ENCODE data around the gene OR2H1. TPM values are rescaled to one million over a fixed set of nuclear protein-coding genes. Genes with fewer than 3 reads are reported as not detected.

OR2H1 gene
- polyA plus RNA-seq, 1 donor from 2014 or later: not detected

- H4K20me1 ChIP-seq (ENCODE audit: insufficient read depth): no peaks in the 10 kb centered on the region
- H3K9me2 ChIP-seq (ENCODE audit: insufficient read depth, low read length): no peaks in the 10 kb centered on the region
- no peaks in the 10 kb centered on the region for H3F3A ChIP-seq (ENCODE audit: insufficient read depth, low read length, poor library complexity, severe bottlenecking)
- H3K9ac ChIP-seq (ENCODE audit: low read length): no peak overlapping the region
- no peaks in the 10 kb centered on the region for H3K9me3 ChIP-seq (ENCODE audit: low read length)
- no peak for TF ChIP-seq POLR2AphosphoS5 (IDR thresholded peaks at IDR 0.05)
- no peak for TF ChIP-seq SMC3 (conservative IDR thresholded peaks at IDR 0.05; ENCODE audit: poor library complexity)
- TF ChIP-seq MXI1 (conservative IDR thresholded peaks at IDR 0.05; ENCODE audit: poor library complexity, severe bottlenecking): no peak
- TF ChIP-seq RAD21 (conservative IDR thresholded peaks at IDR 0.05): no peak
- TF ChIP-seq CTCF (IDR thresholded peaks at IDR 0.05; ENCODE audit: poor library complexity, severe bottlenecking): no peak
- TF ChIP-seq, protein P1, sequence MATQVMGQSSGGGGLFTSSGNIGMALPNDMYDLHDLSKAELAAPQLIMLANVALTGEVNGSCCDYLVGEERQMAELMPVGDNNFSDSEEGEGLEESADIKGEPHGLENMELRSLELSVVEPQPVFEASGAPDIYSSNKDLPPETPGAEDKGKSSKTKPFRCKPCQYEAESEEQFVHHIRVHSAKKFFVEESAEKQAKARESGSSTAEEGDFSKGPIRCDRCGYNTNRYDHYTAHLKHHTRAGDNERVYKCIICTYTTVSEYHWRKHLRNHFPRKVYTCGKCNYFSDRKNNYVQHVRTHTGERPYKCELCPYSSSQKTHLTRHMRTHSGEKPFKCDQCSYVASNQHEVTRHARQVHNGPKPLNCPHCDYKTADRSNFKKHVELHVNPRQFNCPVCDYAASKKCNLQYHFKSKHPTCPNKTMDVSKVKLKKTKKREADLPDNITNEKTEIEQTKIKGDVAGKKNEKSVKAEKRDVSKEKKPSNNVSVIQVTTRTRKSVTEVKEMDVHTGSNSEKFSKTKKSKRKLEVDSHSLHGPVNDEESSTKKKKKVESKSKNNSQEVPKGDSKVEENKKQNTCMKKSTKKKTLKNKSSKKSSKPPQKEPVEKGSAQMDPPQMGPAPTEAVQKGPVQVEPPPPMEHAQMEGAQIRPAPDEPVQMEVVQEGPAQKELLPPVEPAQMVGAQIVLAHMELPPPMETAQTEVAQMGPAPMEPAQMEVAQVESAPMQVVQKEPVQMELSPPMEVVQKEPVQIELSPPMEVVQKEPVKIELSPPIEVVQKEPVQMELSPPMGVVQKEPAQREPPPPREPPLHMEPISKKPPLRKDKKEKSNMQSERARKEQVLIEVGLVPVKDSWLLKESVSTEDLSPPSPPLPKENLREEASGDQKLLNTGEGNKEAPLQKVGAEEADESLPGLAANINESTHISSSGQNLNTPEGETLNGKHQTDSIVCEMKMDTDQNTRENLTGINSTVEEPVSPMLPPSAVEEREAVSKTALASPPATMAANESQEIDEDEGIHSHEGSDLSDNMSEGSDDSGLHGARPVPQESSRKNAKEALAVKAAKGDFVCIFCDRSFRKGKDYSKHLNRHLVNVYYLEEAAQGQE (IDR thresholded peaks at IDR 0.05; ENCODE audit: borderline replicate concordance): no peak
- TF ChIP-seq EZH2 (IDR thresholded peaks at IDR 0.05; ENCODE audit: borderline replicate concordance, insufficient read depth, low read length, poor library complexity, severe bottlenecking): no peak
- TF ChIP-seq EP300 (conservative IDR thresholded peaks at IDR 0.05; ENCODE audit: poor library complexity, severe bottlenecking): no peak
- TF ChIP-seq TAF1 (IDR thresholded peaks at IDR 0.05; ENCODE audit: low read depth): no peak
- H2AFZ ChIP-seq (ENCODE audit: low read depth, low read length): no peak overlapping the region
- H3K27me3 ChIP-seq (ENCODE audit: insufficient read depth, low read depth, low read length): no peaks in the 10 kb centered on the region
- H3K79me2 ChIP-seq (replicated peaks; ENCODE audit: insufficient read depth, low read length): no peaks in the 10 kb centered on the region
- no peak overlapping the region for H3K27ac ChIP-seq (ENCODE audit: low read length)
- no peak overlapping the region for H3K4me2 ChIP-seq (ENCODE audit: low read length)
- H3K36me3 ChIP-seq (ENCODE audit: insufficient read depth, low read length): no peaks in the 10 kb centered on the region
- H3K4me3 ChIP-seq (ENCODE audit: low read length): no peak overlapping the region
Observed at GRCh38 chr6:29478740-29479139, 21.8 kb downstream of the OR2H1 start.

DNA sequence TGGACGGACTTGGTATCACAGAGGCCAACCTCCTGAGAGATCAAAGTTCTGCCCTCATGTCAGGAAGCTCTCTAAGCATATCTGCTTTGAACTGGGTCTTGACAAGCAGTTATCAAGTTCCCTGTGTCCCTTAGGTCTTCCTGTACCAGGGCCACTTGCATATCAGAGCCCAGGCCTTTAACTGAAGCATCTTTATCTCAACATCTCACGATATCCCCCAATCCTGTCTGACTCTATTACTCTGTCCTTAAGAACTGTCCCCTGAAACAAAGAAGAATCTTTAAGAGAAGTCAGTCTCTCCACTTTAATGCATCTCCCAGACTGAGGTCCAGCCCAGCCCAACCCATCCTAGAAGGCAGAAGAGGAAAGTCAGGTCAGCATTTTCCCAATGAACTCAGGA, 22.6 kb downstream of the OR2H1 start:
- Histone ChIP-seq H3K27ac (ENCODE audit: low read length) (no peak overlapping the region), H3K9me2 (ENCODE audit: insufficient read depth, low read length) (no peaks in the 10 kb centered on the region), H3K4me3 (ENCODE audit: low read length) (no peak overlapping the region), H3K79me2 (replicated peaks; ENCODE audit: insufficient read depth, low read length) (no peaks in the 10 kb centered on the region), H2AFZ (ENCODE audit: low read depth, low read length) (no peak overlapping the region), H3K27me3 (ENCODE audit: insufficient read depth, low read depth, low read length) (no peaks in the 10 kb centered on the region), H4K20me1 (ENCODE audit: insufficient read depth) (no peaks in the 10 kb centered on the region), H3K4me2 (ENCODE audit: low read length) (no peak overlapping the region), H3F3A (ENCODE audit: insufficient read depth, low read length, poor library complexity, severe bottlenecking) (no peaks in the 10 kb centered on the region), H3K36me3 (ENCODE audit: insufficient read depth, low read length) (no peaks in the 10 kb centered on the region), H3K9ac (ENCODE audit: low read length) (no peak overlapping the region), H3K9me3 (ENCODE audit: low read length) (no peaks in the 10 kb centered on the region)
- TF ChIP-seq MXI1 (conservative IDR thresholded peaks at IDR 0.05; ENCODE audit: poor library complexity, severe bottlenecking): no peak
- no peak for TF ChIP-seq CTCF (IDR thresholded peaks at IDR 0.05; ENCODE audit: poor library complexity, severe bottlenecking)
- no peak for TF ChIP-seq TAF1 (IDR thresholded peaks at IDR 0.05; ENCODE audit: low read depth)
- TF ChIP-seq EP300 (conservative IDR thresholded peaks at IDR 0.05; ENCODE audit: poor library complexity, severe bottlenecking): no peak
- no peak for TF ChIP-seq POLR2AphosphoS5 (IDR thresholded peaks at IDR 0.05)
- TF ChIP-seq, protein P1 (IDR thresholded peaks at IDR 0.05; ENCODE audit: borderline replicate concordance): no peak
- TF ChIP-seq SMC3 (conservative IDR thresholded peaks at IDR 0.05; ENCODE audit: poor library complexity): no peak
- no peak for TF ChIP-seq RAD21 (conservative IDR thresholded peaks at IDR 0.05)
- TF ChIP-seq EZH2 (IDR thresholded peaks at IDR 0.05; ENCODE audit: borderline replicate concordance, insufficient read depth, low read length, poor library complexity, severe bottlenecking): no peak
